Measurements from ENCODE around the gene DUSP11. TPM values are rescaled to one million over a fixed set of nuclear protein-coding genes. Genes with fewer than 3 reads are reported as not detected.
"Not testable (repeated sequence)": the region's sequence is repeated elsewhere in the genome, so short reads cannot be mapped to it uniquely, and the experiment has no call there.

The DUSP11 gene
- total RNA-seq, 1 donor from 2014 or later: 20.8 TPM

DNA sequence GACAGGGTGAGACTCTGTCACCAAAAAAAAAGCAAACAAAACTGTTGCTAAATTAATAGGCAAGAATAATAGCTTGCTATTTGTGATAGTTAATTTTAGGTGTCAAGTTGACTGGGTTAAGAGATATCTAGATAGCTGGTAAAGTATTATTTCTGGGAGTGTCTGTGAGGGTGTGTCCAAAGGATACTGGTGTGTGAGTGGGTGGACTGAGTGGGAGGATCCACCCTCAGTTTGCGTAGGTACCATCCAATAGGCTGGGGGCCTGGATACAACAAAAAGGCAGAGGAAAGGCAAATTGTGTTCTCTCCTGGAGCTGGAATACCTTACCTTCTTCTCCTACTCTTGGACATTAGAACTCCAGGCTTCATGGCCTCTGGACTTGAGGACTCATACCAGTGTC lies 15.0 kb downstream of the DUSP11 start:
- no peaks in the 10 kb centered on the region for H3K4me1 Mint-ChIP-seq (ENCODE audit: low read depth, unreplicated experiment)
- DNase-seq: no peak
- peaks cover 2% of the 10 kb centered on the region for H3K9me3 Mint-ChIP-seq (ENCODE audit: unreplicated experiment)
- H3K36me3 Mint-ChIP-seq (ENCODE audit: unreplicated experiment): peaks cover 4% of the 10 kb centered on the region
- no peaks in the 10 kb centered on the region for H3K27me3 Mint-ChIP-seq (ENCODE audit: unreplicated experiment)
- H3K27ac Mint-ChIP-seq (ENCODE audit: unreplicated experiment): no peak overlapping the region
- no peak overlapping the region for H3K4me3 Mint-ChIP-seq (ENCODE audit: unreplicated experiment)
- TF ChIP-seq CTCF (IDR thresholded peaks at IDR 0.05; ENCODE audit: partially characterized antibody, unreplicated experiment): no peak

- Mint-ChIP-seq H3K9me3 (ENCODE audit: unreplicated experiment) (peaks cover 2% of the 10 kb centered on the region), H3K36me3 (ENCODE audit: unreplicated experiment) (peaks cover 4% of the 10 kb centered on the region), H3K27me3 (ENCODE audit: unreplicated experiment) (no peaks in the 10 kb centered on the region), H3K4me3 (ENCODE audit: unreplicated experiment) (no peak overlapping the region), H3K27ac (ENCODE audit: unreplicated experiment) (no peak overlapping the region), H3K4me1 (ENCODE audit: low read depth, unreplicated experiment) (no peaks in the 10 kb centered on the region)
- DNase-seq: no peak
- no peak for TF ChIP-seq CTCF (IDR thresholded peaks at IDR 0.05; ENCODE audit: partially characterized antibody, unreplicated experiment)
Observed at GRCh38 chr2:73762571-73762970, 17.3 kb downstream of the DUSP11 start.

DNA sequence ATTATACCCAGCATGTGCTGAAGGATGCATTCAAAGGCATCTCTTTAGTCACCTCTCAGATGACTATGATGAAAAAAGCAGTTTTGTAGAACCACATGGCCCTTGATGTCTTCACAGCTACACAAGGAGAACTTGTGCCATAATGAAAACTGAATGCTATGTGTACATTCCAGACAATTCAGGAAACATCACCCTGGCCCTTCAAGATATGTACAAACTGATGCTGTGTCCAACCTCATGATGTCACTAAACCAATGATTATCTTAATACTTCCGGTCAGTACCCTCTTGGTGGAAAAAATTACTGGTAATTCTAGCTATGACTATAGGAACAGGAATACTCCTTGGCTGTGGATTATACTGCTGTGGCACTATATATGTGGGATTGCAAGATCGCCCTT lies 20.0 kb downstream of the DUSP11 start:
- no peak for TF ChIP-seq CTCF (IDR thresholded peaks at IDR 0.05; ENCODE audit: partially characterized antibody, unreplicated experiment)
- Mint-ChIP-seq H3K9me3 (ENCODE audit: unreplicated experiment) (peaks cover 2% of the 10 kb centered on the region), H3K4me3 (ENCODE audit: unreplicated experiment) (no peak overlapping the region), H3K36me3 (ENCODE audit: unreplicated experiment) (peaks cover 3% of the 10 kb centered on the region), H3K27ac (ENCODE audit: unreplicated experiment) (no peak overlapping the region), H3K4me1 (ENCODE audit: low read depth, unreplicated experiment) (no peaks in the 10 kb centered on the region), H3K27me3 (ENCODE audit: unreplicated experiment) (no peaks in the 10 kb centered on the region)
- no peak for DNase-seq

DNA sequence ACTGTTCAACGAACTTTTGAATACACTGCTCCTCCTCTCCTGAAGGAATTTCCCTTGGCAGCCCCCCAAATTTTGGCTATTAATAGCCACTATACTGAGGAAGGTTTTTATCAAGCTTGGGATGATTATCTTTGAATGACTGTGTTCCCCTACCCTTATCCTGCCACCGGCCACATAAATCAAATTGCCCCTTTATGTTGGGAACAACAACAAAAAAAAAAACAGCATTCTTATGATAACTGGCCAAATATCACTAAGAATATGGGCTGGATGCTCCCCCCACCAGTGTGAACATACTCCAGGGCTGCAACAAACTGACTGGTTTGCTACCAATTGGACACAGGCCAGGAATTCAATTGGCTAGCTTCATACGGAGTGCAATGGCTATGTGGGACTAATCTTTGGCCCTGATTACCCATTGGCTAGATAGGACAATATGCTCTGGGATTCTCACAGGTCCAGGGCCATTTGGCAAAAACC lies 20.6 kb downstream of the DUSP11 start:
- Mint-ChIP-seq H3K36me3 (ENCODE audit: unreplicated experiment) (peaks cover 9% of the 10 kb centered on the region), H3K4me3 (ENCODE audit: unreplicated experiment) (no peak overlapping the region), H3K27me3 (ENCODE audit: unreplicated experiment) (peaks cover 2% of the 10 kb centered on the region), H3K9me3 (ENCODE audit: unreplicated experiment) (peaks cover 3% of the 10 kb centered on the region), H3K4me1 (ENCODE audit: low read depth, unreplicated experiment) (no peaks in the 10 kb centered on the region), H3K27ac (ENCODE audit: unreplicated experiment) (no peak overlapping the region)
- no peak for TF ChIP-seq CTCF (IDR thresholded peaks at IDR 0.05; ENCODE audit: partially characterized antibody, unreplicated experiment)
- no peak for DNase-seq

- peaks cover 11% of the 10 kb centered on the region for H3K36me3 Mint-ChIP-seq (ENCODE audit: unreplicated experiment)
- not testable (repeated sequence) for H3K4me1 Mint-ChIP-seq (ENCODE audit: low read depth, unreplicated experiment); H3K27me3 Mint-ChIP-seq (ENCODE audit: unreplicated experiment); H3K27ac Mint-ChIP-seq (ENCODE audit: unreplicated experiment); H3K4me3 Mint-ChIP-seq (ENCODE audit: unreplicated experiment); H3K9me3 Mint-ChIP-seq (ENCODE audit: unreplicated experiment); DNase-seq
Observed at GRCh38 chr2:73754332-73754731, 25.6 kb downstream of the DUSP11 start.

- peaks cover 2% of the 10 kb centered on the region for H3K36me3 Mint-ChIP-seq (ENCODE audit: unreplicated experiment)
- H3K27ac Mint-ChIP-seq (ENCODE audit: unreplicated experiment): no peak overlapping the region
- no peak for TF ChIP-seq CTCF (IDR thresholded peaks at IDR 0.05; ENCODE audit: partially characterized antibody, unreplicated experiment)
- H3K4me3 Mint-ChIP-seq (ENCODE audit: unreplicated experiment): no peak overlapping the region
- no peak for DNase-seq
- H3K4me1 Mint-ChIP-seq (ENCODE audit: low read depth, unreplicated experiment): no peaks in the 10 kb centered on the region
- peaks cover 2% of the 10 kb centered on the region for H3K9me3 Mint-ChIP-seq (ENCODE audit: unreplicated experiment)
- no peaks in the 10 kb centered on the region for H3K27me3 Mint-ChIP-seq (ENCODE audit: unreplicated experiment)
Observed at GRCh38 chr2:73749314-73749713, 30.6 kb downstream of the DUSP11 start.
